ENCODE results near the gene TRPV5. TPM values are rescaled to one million over a fixed set of nuclear protein-coding genes. Genes with fewer than 3 reads are reported as not detected.

TRPV5 gene
- total RNA-seq, 6 experiments from 2014 or later, result not detected

DNA sequence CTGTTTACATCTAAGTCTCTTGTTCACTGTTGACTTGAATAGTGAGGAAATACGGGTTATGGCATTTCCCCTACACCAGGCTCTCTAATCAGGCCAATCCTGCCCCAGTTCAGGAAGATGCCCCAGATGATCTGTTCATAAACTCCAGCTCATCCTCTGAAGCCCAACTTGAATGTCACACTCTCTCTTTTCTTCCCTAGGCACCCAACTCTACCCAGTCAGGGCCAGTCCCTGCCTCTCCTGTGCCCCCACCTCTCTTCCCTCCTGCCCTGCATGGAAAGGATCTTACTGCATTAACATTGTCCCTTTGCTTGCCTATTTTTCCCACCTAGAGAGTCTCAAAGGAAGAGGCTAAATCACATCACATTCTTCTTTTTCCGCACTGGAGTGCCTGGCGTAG lies 37.4 kb downstream of the TRPV5 start:
- Mint-ChIP-seq H3K27ac (no peak overlapping the region), H3K4me1 (ENCODE audit: low read depth) (no peaks in the 10 kb centered on the region), H3K9me3 (no peaks in the 10 kb centered on the region), H3K36me3 (ENCODE audit: low read depth) (no peaks in the 10 kb centered on the region; the same call in 1 of the 2 replicates), H3K4me3 (no peak overlapping the region), H3K27me3 (ENCODE audit: insufficient read depth) (peaks cover 13% of the 10 kb centered on the region)
- TF ChIP-seq, protein P1, sequence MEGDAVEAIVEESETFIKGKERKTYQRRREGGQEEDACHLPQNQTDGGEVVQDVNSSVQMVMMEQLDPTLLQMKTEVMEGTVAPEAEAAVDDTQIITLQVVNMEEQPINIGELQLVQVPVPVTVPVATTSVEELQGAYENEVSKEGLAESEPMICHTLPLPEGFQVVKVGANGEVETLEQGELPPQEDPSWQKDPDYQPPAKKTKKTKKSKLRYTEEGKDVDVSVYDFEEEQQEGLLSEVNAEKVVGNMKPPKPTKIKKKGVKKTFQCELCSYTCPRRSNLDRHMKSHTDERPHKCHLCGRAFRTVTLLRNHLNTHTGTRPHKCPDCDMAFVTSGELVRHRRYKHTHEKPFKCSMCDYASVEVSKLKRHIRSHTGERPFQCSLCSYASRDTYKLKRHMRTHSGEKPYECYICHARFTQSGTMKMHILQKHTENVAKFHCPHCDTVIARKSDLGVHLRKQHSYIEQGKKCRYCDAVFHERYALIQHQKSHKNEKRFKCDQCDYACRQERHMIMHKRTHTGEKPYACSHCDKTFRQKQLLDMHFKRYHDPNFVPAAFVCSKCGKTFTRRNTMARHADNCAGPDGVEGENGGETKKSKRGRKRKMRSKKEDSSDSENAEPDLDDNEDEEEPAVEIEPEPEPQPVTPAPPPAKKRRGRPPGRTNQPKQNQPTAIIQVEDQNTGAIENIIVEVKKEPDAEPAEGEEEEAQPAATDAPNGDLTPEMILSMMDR (IDR thresholded peaks at IDR 0.05), result no peak
- DNase-seq, result no peak

DNA sequence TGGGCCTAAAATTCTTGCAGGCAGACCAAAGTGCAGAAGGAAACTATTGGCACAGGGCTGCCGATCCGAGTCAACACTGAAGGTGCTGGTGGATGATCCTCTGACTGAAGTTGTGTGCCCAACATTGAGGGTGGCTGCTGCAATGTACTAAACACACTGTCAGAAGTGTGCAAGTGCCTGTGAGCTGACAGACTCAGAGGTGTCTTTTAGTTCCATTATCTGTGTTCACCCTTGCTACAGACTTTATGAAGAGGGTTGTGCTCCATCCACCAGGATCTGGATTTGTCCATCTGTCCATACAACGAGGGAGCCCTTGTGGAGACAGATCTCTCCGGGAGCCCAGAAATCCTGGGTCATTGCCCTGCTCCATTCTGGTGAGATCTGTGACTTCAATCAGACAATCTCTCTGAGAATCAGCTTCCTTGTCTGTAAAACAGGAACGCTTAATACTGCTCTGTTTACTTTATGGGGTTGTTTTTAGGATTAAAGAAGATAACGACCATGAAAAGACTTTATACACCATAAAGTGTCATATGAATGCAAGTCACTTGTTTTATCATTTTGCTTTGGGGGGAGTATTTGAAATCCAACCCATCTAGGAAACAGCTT lies 38.5 kb downstream of the TRPV5 start:
- H3K36me3 Mint-ChIP-seq (ENCODE audit: low read depth), result peaks cover 6% of the 10 kb centered on the region; the same call in 1 of the 2 replicates

DNA sequence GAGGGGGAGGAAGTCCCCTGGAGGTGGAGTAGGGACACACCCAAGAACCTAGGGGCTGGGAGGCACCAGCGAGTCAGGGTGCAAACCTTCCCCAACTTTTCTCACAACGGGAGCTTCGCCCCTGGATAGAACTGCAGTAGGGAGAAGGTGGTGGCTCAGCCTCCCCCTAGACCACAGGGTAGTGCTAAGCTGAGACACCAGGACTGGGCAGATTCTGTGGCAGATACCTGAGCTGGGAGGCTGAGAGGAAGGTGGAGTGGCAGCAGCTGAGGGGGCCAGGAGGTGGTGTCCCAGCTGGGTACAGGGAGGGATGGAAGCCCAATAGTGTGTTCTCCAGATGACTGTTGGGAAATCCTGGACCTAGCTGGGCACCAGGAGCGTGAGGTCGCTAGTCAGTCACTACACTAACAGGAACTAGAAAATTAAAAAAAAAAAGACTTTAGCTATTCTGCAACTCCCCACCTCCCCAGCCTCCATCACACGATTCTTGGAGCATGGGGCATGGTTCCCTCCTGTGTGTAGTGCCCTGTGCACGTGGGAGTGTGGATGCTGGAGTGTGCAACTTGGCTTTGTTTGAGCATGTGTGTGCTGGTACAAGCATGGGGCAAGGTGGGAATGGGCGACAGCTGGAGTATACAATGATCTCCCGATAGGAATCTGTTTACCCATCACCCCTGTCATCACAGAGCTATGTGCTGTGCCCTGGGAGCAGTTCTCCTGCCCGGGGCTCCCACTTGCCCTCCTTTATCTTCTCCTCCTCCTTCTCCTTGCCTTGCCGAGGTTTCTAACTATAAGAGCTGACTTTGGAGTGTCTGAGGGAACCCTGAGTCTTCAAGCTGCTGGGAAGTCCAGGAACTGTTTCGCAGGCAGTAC lies 39.2 kb downstream of the TRPV5 start:
- Mint-ChIP-seq H3K27ac (no peak overlapping the region), H3K4me3 (no peak overlapping the region), H3K27me3 (ENCODE audit: insufficient read depth) (peaks cover 13% of the 10 kb centered on the region), H3K9me3 (peaks cover 5% of the 10 kb centered on the region; the same call in 1 of the 2 replicates), H3K4me1 (ENCODE audit: low read depth) (no peaks in the 10 kb centered on the region), H3K36me3 (ENCODE audit: low read depth) (peaks cover 6% of the 10 kb centered on the region; the same call in 1 of the 2 replicates)
- TF ChIP-seq, protein P1 (IDR thresholded peaks at IDR 0.05), result no peak
- DNase-seq, result no peak

More for the DNA sequence above, 38.5 kb downstream of the TRPV5 start:
- no peak overlapping the region for H3K4me3 Mint-ChIP-seq
- TF ChIP-seq, protein P1 (IDR thresholded peaks at IDR 0.05), result no peak
- no peak for DNase-seq
- peaks cover 13% of the 10 kb centered on the region for H3K27me3 Mint-ChIP-seq (ENCODE audit: insufficient read depth)
- H3K9me3 Mint-ChIP-seq, result peaks cover 5% of the 10 kb centered on the region; the same call in 1 of the 2 replicates
- H3K27ac Mint-ChIP-seq, result no peak overlapping the region
- H3K4me1 Mint-ChIP-seq (ENCODE audit: low read depth), result no peaks in the 10 kb centered on the region

DNA sequence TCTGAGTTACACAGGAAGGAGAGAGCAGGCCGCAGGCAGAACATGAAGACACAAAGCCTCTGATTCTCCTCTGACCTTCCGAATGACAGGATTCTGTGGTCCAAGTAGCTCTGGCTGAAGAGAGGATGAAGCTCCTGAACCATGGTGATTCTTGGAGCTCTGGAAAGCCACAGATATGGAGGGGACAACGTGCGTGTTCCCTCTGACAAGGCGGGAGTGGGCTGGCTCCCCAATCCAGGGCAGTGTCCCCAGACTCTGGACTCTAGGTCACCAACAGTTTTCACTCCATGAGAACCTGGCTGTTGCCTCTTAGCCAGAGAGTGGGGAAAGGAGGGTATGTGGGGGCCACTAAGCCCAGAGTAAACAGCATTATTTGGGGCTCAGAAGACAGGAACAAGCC lies 40.6 kb downstream of the TRPV5 start:
- Mint-ChIP-seq H3K36me3 (ENCODE audit: low read depth) (peaks cover 6% of the 10 kb centered on the region; the same call in 1 of the 2 replicates), H3K9me3 (peaks cover 5% of the 10 kb centered on the region; the same call in 1 of the 2 replicates), H3K27me3 (ENCODE audit: insufficient read depth) (peaks cover 13% of the 10 kb centered on the region), H3K4me3 (no peak overlapping the region), H3K4me1 (ENCODE audit: low read depth) (no peaks in the 10 kb centered on the region), H3K27ac (no peak overlapping the region)
- DNase-seq, result no peak
- TF ChIP-seq, protein P1 (IDR thresholded peaks at IDR 0.05), result no peak

DNA sequence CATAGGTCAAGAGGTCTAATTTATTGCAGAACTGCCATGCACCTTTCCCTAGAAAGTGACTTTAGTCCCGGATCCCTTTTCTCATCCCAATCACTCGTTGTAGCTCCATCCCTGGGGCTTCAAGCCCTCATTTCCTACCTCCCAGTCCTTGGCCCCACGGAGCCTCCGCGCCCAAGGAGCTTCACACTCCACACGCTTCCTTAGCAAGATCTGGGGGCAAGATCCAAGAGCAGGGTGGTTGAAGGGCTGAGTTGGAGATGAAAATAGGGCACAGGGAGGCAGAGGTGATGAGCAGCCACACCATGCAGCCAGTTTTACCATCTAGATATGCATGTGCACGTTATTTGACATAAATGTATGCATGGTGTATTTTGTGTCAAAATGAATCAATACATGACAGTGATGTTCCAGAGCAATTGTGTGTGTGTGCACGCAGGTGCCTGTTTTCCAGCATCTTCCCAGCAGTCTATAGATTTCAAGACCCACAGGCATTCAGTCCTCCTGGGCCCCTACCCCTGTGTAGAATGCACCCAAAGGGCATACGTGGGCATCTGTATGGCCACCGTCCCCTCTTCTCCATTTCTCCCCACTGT lies 42.0 kb downstream of the TRPV5 start:
- Mint-ChIP-seq H3K9me3 (peaks cover 5% of the 10 kb centered on the region; the same call in 1 of the 2 replicates), H3K4me3 (no peak overlapping the region), H3K4me1 (ENCODE audit: low read depth) (no peaks in the 10 kb centered on the region), H3K27ac (no peak overlapping the region), H3K36me3 (ENCODE audit: low read depth) (peaks cover 6% of the 10 kb centered on the region; the same call in 1 of the 2 replicates), H3K27me3 (ENCODE audit: insufficient read depth) (peaks cover 7% of the 10 kb centered on the region)
- DNase-seq, result no peak
- TF ChIP-seq, protein P1 (IDR thresholded peaks at IDR 0.05), result no peak
